Right atrium auricular region (tissue), 2 donors: ENCODE data around the gene CARD11. TPM values are rescaled to one million over a fixed set of nuclear protein-coding genes. Genes with fewer than 3 reads are reported as not detected.
A peak's percentile ranks its signal among the peaks of the same experiment; 100 is the strongest.

Source experiments
- DNase-seq: peaks from one replicate; pipeline ENCODE4 v3.0.0-alpha.2; 2019; ENCODE audit warnings: low spot score
- H3K27ac ChIP-seq, 2 donors: fragments of 200-600 bp; sonication (generic); 1 replicate in 1 of 2; 2 replicates in 1 of 2; pipeline ENCODE4 v1.5.1; 2016 to 2019
- H3K27me3 ChIP-seq, 2 donors: fragments of 200-600 bp; sonication (generic); one replicate each; pipeline versions ENCODE4 v1.5.1 to v1.6.0; 2017 to 2019
- H3K36me3 ChIP-seq: fragments of 200-600 bp; sonication (generic); one replicate; pipeline ENCODE4 v1.5.1; 2016
- H3K4me1 ChIP-seq, 2 donors: fragments of 200-600 bp; sonication (generic); one replicate each; pipeline versions ENCODE4 v1.5.1 to v1.6.0; 2017 to 2019
- H3K4me3 ChIP-seq, 2 donors: fragments of 200-600 bp; sonication (generic); 1 replicate in 1 of 2; 2 replicates in 1 of 2; pipeline ENCODE4 v1.5.1; 2017 to 2019; ENCODE audit warnings: mild to moderate bottlenecking in 1 of 2, moderate library complexity in 1 of 2
- H3K9me3 ChIP-seq, 2 donors: fragments of 200-600 bp; sonication (generic); one replicate each; pipeline ENCODE4 v1.5.1; 2019
- CTCF ChIP-seq, 2 donors: fragments of 200-600 bp; sonication (generic); IDR thresholded peaks; one replicate each; pipeline ENCODE4 v1.5.1; 2019; ENCODE audit warnings: antibody characterized with exemption in 2 of 2
- total RNA-seq, 2 donors: library from RNA; depleted of rRNA; stranded (reverse); fragments of >200 nt; gene quantifications; one replicate each; pipeline ENCODE4 v1.1.0, GENCODE V29; 2016

The CARD11 gene
- total RNA-seq, 2 donors from 2014 or later: 0.22 to 0.55 TPM

DNA sequence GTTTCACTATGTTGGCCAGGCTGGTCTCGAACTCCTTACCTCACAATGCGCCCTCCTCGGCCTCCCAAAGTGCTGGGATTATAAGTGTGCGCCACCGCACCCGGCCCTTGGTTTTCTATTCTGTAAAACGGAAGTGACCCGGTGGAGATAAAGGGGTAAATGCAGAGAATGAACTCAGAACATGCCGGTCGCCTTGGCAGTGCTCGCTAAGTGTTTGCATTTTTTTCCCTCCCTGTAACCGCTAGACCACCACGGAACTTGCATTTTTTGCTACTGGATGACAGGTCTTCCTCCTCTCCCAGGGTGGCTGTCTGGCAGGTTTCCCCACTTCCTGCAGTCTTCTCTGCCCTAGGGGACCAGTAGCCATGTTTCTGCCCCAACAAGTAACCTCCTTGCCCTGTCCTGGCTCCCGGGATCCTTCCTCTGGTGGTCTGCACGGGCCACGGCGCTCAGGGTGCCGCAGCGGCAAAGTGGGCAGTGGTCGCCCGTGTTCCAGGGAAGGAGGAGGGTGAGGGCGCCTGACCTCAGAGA lies 180.8 kb downstream of the CARD11 start:
- DNase-seq: no peak
- H3K4me1 ChIP-seq: peaks cover 0 to 19% of the 10 kb centered on the region in 2 donors
- peak overlapping the region in 1 of 2 donors; percentile 14 for H3K4me3 ChIP-seq
- H3K36me3 ChIP-seq: no peaks in the 10 kb centered on the region
- no peaks in the 10 kb centered on the region for H3K9me3 ChIP-seq
- H3K27ac ChIP-seq: peak overlapping the region; percentile 84 to 89
- TF ChIP-seq CTCF (IDR thresholded peaks at IDR 0.05): no peak
- no peaks in the 10 kb centered on the region for H3K27me3 ChIP-seq

- no peak for DNase-seq
- TF ChIP-seq CTCF (IDR thresholded peaks at IDR 0.05): no peak
- Histone ChIP-seq H3K4me1 (peaks cover 0 to 19% of the 10 kb centered on the region in 2 donors), H3K9me3 (no peaks in the 10 kb centered on the region), H3K27me3 (no peaks in the 10 kb centered on the region), H3K36me3 (no peaks in the 10 kb centered on the region), H3K27ac (no peak overlapping the region), H3K4me3 (no peak overlapping the region)
These were observed 182.2 kb downstream of the CARD11 start for GRCh38 chr7:2861509-2861908.

- no peak for TF ChIP-seq CTCF (IDR thresholded peaks at IDR 0.05)
- no peaks in the 10 kb centered on the region for H3K36me3 ChIP-seq
- H3K27me3 ChIP-seq: no peaks in the 10 kb centered on the region
- H3K27ac ChIP-seq: no peak overlapping the region
- peaks cover 0 to 19% of the 10 kb centered on the region in 2 donors for H3K4me1 ChIP-seq
- no peak overlapping the region for H3K4me3 ChIP-seq
- H3K9me3 ChIP-seq: no peaks in the 10 kb centered on the region
- DNase-seq: no peak
These were observed 183.0 kb downstream of the CARD11 start for GRCh38 chr7:2860627-2861133.

- Histone ChIP-seq H3K27ac (no peak overlapping the region), H3K9me3 (no peaks in the 10 kb centered on the region), H3K4me3 (no peak overlapping the region), H3K27me3 (no peaks in the 10 kb centered on the region), H3K4me1 (peaks cover 0 to 19% of the 10 kb centered on the region in 2 donors), H3K36me3 (no peaks in the 10 kb centered on the region)
- no peak for DNase-seq
- no peak for TF ChIP-seq CTCF (IDR thresholded peaks at IDR 0.05)
These were observed 183.7 kb downstream of the CARD11 start for GRCh38 chr7:2859952-2860351.

DNA sequence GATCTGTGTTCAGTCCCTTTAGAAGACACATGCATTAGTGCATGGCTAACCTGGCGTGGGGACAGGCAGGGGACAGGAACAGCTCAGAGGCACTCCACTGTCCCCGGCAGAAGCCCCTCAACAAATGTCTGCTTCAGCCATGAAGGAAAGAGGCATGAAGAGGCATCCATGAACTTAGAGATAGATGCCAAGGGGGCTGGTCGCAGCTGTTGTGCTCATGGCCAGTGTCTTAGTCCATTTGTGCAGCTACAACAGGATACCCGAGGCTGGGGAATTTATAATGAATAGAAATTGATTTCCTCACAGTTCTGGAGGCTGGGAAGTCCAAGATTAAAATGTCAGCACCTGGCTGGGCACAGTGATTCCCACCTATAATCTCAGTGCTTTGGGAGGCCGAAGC lies 185.0 kb downstream of the CARD11 start:
- no peak overlapping the region for H3K27ac ChIP-seq
- no peak for DNase-seq
- TF ChIP-seq CTCF (IDR thresholded peaks at IDR 0.05): no peak
- peaks cover 0 to 10% of the 10 kb centered on the region in 2 donors for H3K4me1 ChIP-seq
- no peaks in the 10 kb centered on the region for H3K27me3 ChIP-seq
- no peaks in the 10 kb centered on the region for H3K9me3 ChIP-seq
- H3K4me3 ChIP-seq: no peak overlapping the region
- no peaks in the 10 kb centered on the region for H3K36me3 ChIP-seq
